ENCODE data around the gene TSPAN4.

GRCh38 chr11:799641-800316 is 42.9 kb upstream of the TSPAN4 start:
- no peak for TF ChIP-seq POLR2A (IDR thresholded peaks at IDR 0.05)
- TF ChIP-seq CTCF (IDR thresholded peaks at IDR 0.05), result no peak

All from lower leg skin (tissue), 3 donors.